GM19372 (cell line): Measurements from ENCODE around the gene DHX9.

ENCODE experiments used
- ATAC-seq: cut with Tn5 transposase; IDR thresholded peaks from one replicate; pipeline ENCODE4 v1.9.1; 2021; ENCODE audit warnings: mild to moderate bottlenecking, low read depth, moderate library complexity; ENCODE audit not compliant: unreplicated experiment

DHX9 gene

DNA sequence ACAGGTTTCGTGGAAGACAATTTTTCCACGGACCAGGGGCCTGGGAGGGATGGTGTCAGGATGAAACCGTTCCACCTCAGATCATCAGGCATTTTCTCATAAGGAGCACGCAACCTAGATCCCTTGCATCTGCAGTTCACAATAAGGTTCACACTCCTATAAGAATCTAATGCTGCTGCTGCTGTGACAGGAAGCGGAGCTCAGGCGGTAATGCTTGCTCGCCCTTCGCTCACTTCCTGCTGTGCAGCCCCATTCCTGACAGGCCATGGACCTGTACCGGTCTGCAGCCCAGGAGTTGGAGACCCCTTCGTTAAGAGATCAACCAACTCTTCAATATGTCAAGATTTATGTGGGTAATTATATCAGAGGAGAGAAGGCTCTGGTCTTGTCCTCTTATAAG is 3.3 kb upstream of the DHX9 start:
- no peak for ATAC-seq

DNA sequence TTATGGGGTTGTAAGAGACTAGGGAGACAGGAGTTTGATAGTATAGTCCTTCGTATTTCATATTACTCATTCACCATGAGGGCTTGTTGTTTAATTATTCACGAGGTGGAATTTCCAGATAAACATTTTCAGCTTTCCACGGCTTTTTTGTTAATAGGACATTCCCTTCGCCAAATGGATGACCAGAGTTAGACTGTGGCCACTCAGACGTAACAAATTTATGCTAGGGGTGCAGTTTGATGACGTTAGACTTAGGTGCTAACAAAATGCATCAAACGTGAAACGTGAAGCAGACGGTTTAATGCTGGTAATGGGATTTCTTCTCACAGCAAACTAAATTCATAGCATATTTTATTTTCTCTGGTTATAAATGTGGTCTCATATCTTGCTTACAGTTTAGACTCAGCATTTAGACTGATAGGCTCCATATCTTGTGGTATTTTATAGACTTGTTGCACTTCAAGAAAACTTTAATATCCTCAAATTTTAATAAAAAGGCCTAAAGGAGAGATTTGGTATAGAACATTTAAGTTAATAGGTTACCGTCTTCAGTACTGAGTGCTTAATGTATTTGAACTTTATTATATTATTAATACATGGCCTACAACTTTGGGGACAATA is 2.3 kb downstream of the DHX9 start:
- ATAC-seq = no peak

DNA sequence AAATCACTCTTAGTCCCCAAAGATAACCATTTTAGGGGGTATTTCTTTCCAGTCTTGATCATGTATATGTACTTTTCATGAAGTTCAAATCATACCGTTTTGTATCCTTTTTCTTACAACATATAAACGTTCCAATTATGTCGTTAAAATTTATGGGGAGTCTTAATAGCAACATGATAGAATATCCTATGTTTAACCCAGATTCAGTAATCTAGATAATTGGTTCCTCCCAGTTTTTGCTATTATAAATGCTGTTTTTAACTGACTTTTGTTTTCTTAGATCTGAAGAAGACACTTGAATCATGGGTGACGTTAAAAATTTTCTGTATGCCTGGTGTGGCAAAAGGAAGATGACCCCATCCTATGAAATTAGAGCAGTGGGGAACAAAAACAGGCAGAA is 3.1 kb downstream of the DHX9 start:
- no peak for ATAC-seq

DNA sequence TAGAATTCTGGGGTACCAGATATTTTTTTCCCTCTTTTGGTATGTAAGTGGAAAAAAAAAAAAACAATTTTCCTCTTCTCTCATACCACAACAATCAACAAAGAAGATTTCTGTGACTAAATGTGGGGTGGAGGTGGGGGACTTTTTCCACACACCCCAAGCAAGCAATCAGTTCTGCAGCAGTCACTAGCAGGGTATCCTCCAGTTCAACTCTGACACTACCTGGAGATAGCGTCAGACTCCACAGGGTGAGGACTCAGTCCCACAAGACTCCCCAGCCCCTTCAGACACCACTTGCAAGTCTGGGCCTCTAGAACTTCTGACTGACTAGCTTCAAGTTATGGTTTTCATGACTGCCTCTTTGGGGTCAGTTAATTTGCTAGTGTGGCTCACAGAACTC is 6.2 kb downstream of the DHX9 start:
- no peak for ATAC-seq

DNA sequence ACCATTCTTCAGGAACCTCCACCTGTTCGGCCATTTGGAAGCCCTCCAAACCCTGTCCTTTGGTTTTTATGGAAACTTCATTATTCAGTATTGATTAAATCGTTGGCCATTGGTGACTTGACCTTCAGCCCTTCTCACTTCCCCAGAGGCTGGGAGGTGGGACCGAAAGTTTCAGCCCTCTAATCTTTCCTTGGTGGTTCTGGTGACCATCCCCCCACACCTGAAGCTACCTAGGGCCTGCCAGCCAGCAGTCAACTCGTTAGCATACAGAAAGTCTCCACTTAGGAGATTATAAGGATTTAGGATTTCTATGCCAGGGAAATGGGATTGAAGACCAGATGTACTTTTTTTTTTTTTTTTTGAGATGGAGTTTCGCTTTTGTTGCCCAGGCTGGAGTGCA is 6.7 kb downstream of the DHX9 start:
- ATAC-seq = no peak

DNA sequence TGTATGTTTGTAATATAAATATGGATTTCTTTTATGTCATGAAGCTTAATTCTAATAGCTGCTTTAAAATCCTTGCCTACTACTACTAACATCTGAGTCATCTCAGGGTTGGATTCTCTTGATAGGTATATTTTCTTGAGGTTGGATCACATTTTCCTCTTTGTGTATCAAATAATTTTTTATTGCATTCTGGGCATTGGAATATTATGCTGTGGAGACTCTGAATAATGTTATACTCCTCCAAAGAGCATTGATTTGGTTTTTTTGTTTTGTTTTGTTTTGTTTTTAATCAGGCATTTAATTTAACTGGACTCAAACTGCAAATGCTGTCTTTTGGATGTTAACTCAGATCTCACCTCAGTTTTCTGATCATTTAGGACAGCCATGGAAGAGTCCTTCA is 8.0 kb downstream of the DHX9 start:
- no peak for ATAC-seq

DNA sequence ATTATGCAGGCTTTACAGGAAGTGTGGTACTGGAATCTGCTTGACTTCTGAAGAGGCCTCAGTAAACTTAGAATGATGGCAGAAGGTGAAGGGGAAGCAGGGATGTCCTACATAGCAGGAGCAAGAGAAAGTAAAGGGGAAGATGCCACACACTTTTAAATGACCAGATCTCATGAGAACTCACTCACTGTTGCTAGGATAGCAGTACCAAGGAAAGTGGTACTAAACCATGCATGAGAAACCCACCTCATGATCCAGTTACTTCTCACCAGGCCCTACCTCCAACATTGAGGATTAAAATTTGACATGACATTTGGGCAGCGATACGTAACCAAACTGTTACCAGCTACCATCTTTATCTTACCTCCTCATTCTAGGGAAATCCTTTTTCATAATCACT is 9.6 kb downstream of the DHX9 start:
- no peak for ATAC-seq

DNA sequence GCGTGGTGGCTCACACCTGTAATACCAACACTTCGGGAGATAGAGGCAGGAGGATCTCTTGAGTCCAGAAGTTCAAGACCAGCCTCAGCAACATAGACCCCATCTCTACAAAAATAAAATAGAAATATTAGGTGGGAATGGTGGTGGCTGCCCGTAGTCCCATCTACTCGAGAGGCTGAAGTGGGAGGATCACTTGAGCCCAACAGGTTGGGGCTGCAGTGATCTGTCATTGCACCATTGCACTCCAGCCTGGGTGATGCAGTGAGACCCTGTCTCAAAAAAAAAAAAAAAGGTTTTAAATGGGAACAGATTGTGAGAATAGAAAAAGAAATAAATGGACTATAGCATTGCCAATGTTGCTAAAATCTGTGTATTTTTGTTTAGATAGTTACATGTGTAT is 11.2 kb downstream of the DHX9 start:
- ATAC-seq = no peak

DNA sequence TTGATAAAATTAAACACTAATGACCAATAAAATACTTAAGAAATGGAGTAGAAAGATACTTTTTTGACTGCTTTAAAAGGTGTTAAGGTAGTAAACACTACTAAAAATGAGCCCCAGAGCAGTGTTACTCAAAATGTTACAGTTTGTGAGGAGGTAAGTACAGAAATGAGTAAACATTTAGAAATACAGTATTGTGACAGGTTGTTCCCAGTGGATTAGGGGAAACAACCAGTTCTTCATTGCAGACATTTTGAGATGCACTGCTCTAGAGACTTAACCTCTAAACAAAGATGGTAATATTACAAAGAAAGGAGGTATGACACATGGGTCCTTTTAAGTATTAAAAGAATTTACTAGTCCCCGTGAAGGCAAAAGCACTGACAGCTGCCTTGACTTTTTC is 12.7 kb downstream of the DHX9 start:
- ATAC-seq = no peak

DNA sequence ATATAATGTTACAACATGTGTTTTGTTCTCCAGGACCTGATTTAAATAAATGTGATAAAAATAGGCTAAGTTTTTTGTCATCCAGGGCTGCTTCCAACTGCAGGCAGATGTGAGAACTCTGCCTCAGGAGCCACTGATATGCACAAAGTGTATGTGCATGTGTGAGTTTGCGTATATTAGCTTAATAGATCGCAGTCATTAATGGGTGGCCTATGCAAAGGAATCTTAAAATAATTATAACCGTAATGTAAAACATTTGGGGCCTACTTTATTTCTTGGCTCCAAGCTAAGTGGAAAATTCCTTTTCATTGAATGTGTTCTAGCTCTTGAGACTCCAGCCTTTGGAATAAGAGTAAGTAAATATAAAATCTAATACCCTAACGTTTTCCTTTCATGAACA is 16.8 kb downstream of the DHX9 start:
- ATAC-seq = no peak

DNA sequence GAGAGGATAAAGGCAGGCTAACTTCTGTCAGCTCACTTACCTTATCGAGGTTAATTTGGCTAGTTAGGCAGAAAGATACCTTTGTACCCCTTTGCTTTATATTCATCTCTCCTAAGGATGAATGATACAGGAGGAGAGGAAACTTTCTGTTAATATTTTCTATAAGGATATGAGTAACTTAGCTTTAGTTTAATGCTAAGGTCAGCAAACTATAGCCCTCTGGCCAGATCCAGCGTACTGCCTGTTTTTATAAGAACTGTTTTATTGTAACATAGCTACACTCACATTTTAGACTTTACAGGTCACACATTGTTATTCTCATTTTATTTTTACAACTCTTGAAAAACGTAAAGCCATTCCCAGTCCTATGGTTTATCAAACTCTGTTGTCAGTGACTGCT is 18.1 kb downstream of the DHX9 start:
- no peak for ATAC-seq

DNA sequence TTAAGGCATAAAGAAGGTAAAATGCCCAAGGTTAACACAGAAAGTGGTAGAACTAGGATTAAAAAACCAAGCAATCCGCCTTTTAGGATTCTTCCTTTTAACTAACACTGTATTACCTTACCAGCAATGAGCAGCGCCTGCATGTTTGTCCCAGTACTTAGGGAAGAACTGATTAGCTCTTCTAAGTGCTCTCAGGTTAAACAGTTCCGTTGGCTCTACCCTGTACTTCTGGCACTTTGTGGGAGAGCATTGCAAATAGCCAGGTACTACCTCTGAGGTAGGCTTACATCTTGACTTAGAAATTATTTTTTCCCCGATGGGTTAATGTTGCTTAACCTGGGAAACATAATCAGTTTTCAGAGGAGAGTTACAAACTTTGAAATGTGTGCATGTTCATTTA is 21.5 kb downstream of the DHX9 start:
- ATAC-seq = no peak

DNA sequence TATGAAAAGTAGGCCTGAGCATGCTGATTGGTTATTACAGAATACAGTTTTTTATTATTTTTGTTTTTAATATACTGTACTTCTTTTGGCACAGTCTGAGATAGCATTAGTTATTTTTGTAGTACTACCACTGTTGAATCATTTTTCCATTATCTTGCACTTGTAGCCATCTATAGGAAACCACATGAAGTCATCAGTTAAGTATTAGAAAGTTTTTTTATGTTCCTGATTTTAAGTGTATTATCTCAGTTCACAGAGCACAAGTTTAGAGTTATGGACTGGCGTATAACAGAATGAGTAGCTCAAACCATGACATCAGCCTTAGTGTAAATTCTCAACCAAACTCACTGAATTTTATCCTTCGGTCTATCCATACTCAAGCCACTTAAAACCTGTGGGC is 22.8 kb downstream of the DHX9 start:
- no peak for ATAC-seq

DNA sequence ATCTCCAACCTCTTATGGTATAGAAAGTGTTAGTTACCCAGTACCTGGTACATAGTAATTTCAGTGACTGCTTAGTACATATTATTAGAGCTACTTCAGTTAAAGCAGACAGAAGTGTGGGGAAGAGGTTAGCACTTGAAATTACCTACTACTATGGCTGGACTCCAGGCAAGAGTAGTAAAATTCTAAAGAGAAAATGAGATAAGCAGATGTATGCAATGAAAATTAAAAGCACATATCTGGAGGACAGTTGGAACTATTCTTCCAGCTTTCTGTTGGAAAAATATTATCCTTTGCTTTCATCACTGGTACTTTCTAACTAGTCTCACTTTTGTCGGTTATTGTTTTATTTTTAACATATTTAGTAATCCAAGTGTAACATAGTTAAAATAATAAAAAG is 23.7 kb downstream of the DHX9 start:
- ATAC-seq = no peak

DNA sequence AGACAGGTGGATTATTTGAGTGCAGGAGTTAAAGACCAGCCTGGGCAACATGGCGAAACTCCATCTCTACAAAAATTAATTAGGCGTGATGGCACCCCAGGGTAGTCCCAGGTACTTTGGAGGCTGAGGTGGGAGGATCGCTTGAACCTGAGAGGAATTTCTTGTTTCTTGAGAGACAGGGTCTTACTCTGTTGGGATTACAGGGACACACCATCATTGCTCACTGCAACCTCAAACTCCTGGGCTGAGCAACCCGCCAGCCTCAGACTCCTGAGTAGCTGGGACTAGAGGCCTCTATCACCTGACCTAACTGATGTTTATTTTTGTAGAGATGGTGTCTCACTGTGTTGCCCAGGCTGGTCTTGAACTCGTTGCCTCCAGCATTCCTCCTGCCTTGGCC is 24.8 kb downstream of the DHX9 start:
- no peak for ATAC-seq

DNA sequence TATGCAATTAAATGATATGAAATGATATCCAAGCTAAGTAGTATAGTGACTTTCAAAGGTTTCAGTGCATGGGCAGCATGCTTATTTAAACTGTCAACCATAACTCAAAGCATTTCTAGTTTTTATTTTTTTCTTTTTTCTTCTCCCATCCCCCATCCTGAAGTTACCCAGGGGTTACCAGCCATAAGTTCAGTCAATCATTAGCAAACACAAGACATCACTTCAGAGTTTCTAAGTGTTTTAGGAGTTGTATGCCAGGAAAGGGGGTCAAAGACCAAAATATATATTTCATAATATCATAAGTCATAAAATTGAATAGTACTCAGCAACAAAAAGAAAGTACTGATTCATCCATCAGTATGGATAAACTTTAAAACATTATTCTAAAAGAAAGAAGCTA is 28.7 kb downstream of the DHX9 start:
- ATAC-seq = no peak

DNA sequence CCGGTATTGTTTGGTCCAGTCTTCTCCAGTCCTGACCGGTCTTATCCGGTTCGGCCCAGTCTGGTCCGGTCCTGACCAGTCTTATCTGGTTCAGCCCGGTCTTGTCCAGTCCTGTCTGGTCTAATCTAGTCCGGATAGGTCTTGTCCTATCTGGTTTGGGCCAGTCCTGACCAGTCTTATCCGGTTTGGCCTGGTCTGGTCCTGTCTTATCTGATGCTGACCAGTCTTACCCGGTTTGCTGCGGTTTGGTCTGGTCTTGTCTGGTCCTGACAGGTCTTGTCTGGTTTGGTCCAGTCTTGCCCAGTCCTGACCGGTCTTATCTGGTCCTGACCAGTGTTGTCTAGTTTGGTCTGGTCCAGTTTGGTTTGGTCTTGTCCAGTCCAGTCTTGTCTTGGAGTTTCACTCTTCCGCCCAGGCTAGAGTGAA is 30.1 kb downstream of the DHX9 start:
- no peak for ATAC-seq

DNA sequence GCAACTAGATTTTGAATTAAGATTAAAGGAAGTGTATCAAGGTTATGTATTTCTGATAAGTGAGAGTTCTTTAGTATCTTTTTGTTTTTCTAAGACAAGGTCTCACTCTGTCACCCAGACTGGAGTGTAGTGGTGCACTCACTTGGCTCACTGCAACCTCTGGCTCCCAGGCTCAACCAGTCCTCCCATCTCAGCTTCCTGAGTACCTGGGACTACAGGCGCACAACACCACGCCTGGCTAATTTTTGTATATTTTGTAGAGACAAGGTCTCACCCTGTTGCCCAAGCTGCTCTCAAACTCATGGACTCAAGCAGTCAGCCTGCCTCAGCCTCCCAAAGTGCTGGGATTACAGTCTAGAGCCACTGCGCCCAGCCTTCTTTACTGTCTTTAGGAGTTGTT is 33.7 kb downstream of the DHX9 start:
- no peak for ATAC-seq

DNA sequence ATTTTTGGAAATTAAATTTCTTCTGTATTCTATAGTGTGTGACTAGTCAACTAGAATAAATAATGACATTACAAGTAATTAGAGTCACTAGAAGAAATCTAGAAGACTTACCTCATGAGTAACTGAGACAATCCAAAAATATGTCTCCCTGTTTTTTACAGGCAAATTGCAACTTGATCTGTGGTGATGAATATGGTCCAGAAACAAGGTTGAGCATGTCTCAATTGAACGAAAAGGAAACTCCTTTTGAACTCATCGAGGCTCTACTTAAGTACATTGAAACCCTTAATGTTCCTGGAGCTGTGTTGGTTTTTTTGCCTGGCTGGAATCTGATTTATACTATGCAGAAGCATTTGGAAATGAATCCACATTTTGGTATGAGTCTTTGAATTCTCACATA is 36.7 kb downstream of the DHX9 start:
- ATAC-seq = no peak

DNA sequence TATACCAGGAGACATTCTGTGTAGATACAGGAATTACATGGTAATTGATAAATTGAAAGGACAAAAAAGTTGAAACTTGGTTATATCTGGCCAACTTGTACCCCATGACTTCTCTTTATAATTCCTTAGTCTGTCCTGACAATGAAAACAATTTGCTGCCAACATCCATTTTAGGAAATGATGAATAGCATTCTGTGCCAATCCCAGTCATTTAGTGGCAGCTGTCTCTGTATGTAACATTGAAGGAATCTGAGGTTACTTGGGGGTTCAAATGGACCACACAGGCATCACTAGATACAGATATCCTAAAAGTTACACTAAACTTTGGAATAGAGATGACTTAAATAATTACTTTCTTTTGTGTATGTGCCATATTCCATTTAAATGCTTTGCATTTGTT is 38.2 kb downstream of the DHX9 start:
- no peak for ATAC-seq

DNA sequence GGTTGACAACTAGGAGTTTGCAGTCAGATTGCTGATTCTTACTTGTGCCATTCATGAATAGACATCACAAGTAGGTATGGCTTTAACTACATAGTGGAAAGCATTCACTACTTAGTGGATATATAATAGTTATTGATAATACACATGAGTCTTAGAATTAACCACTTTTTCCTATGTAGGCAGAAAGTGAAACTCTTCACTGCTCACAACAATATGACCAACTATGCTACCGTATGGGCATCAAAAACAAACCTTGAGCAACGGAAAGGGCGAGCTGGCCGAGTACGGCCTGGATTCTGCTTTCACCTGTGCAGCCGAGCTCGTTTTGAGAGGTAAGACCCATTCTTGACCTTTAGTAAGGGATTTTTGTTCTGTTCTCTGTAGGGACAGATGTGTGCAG is 38.7 kb downstream of the DHX9 start:
- no peak for ATAC-seq

DNA sequence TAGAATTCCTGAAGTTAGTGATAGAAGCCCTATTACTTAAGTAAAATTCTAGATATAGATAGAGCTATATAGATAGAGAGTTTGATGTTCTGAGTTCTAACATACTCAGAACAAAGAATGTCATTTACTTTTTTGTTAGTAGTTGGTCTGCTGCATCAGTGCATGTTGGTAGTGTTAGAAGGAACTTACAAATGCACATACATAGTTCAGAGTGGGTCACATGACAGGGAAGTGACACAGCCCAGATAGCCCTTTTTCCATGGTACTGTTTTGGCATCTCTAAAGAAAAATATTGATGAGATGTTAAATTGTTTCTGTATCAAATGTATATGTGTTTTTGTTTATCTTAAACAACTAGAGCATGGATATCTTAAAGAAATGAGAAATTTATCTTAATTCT is 45.7 kb downstream of the DHX9 start:
- no peak for ATAC-seq

DNA sequence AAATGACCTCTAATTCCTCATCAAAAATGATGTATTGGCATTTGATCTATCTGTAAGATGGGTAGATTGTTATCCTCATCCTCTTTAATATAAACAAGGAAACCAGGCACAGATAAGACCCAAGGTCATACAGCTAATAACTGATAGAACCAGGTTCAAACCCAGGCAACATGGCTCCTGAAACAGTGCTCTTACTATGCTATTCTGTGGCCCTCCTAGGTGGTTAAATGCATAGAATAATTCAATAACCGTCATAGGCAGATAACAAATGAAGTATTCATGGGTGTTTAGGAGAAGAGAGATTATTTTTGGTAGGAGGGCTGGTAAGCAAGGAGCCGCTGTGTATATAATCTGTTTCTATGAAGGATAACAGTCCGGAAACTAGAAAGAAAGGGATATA is 46.4 kb downstream of the DHX9 start:
- no peak for ATAC-seq
